ENCODE data around the gene ANGPTL2. TPM values are rescaled to one million over a fixed set of nuclear protein-coding genes. Genes with fewer than 3 reads are reported as not detected.
"Not testable (repeated sequence)": the region's sequence is repeated elsewhere in the genome, so short reads cannot be mapped to it uniquely, and the experiment has no call there.

Gene ANGPTL2
- not detected for total RNA-seq

GRCh38 chr9:127122176-127123063, at the start of gene ANGPTL2:
ANGPTL2 (minus strand) TSS chr9:127122635; CDS start chr9:127108731, 13,904 bp downstream.
- ATAC-seq (peak; percentile 49), DNase-seq (no peak)
- CTCF ChIA-PET: interaction anchor here (0.6 to 1.0 kb wide), 3 partner anchors 19 to 229 kb away, joined by 3 to 4 read pairs (median 3); no protein-coding TSS in a partner anchor
- Mint-ChIP-seq H3K4me3 (no peak within 1 kb of the TSS), H3K4me1 (ENCODE audit: low read depth) (peaks cover 16% of the 10 kb centered on the region), H3K36me3 (ENCODE audit: low read depth) (no peaks in the 10 kb centered on the region), H3K27me3 (ENCODE audit: low read depth) (peaks cover 58% of the 10 kb centered on the region), H3K9me3 (ENCODE audit: insufficient read depth) (no peaks in the 10 kb centered on the region), H3K27ac (no peak within 1 kb of the TSS)
- POLR2A ChIA-PET: no interaction called here

- H3K27ac Mint-ChIP-seq, POLR2A ChIA-PET, CTCF ChIA-PET: not testable (repeated sequence)
Measured at GRCh38 chr9:127171348-127171747, 48.9 kb upstream of the ANGPTL2 start.

GRCh38 chr9:127170652-127171051, 48.2 kb upstream of the ANGPTL2 start:
- DNase-seq: no peak
- peaks cover 4% of the 10 kb centered on the region for H3K4me1 Mint-ChIP-seq (ENCODE audit: low read depth)

More at GRCh38 chr9:127171348-127171747, 48.9 kb upstream of the ANGPTL2 start:
- not testable (repeated sequence) for H3K9me3 Mint-ChIP-seq (ENCODE audit: insufficient read depth); DNase-seq; ATAC-seq; H3K36me3 Mint-ChIP-seq (ENCODE audit: low read depth); H3K27me3 Mint-ChIP-seq (ENCODE audit: low read depth); H3K4me1 Mint-ChIP-seq (ENCODE audit: low read depth); H3K4me3 Mint-ChIP-seq

GRCh38 chr9:127170103-127170502, 47.7 kb upstream of the ANGPTL2 start:
- no peak for ATAC-seq
- ChIA-PET CTCF (interaction anchor here (1.5 kb wide), 1 partner anchor 205 kb away, joined by 4 read pairs; no protein-coding TSS in a partner anchor), POLR2A (no interaction called here)
- H3K36me3 Mint-ChIP-seq (ENCODE audit: low read depth): no peaks in the 10 kb centered on the region
- H3K4me1 Mint-ChIP-seq (ENCODE audit: low read depth): peaks cover 4% of the 10 kb centered on the region
- no peak overlapping the region for H3K4me3 Mint-ChIP-seq
- no peaks in the 10 kb centered on the region for H3K9me3 Mint-ChIP-seq (ENCODE audit: insufficient read depth)
- no peak for DNase-seq
- H3K27ac Mint-ChIP-seq: no peak overlapping the region
- no peaks in the 10 kb centered on the region for H3K27me3 Mint-ChIP-seq (ENCODE audit: low read depth)

More at GRCh38 chr9:127170652-127171051, 48.2 kb upstream of the ANGPTL2 start:
- no peaks in the 10 kb centered on the region for H3K27me3 Mint-ChIP-seq (ENCODE audit: low read depth)
- ChIA-PET CTCF (interaction anchor here (1.5 kb wide), 1 partner anchor 205 kb away, joined by 4 read pairs; no protein-coding TSS in a partner anchor), POLR2A (no interaction called here)
- H3K36me3 Mint-ChIP-seq (ENCODE audit: low read depth): no peaks in the 10 kb centered on the region
- ATAC-seq: no peak
- H3K27ac Mint-ChIP-seq: no peak overlapping the region
- H3K9me3 Mint-ChIP-seq (ENCODE audit: insufficient read depth): no peaks in the 10 kb centered on the region
- no peak overlapping the region for H3K4me3 Mint-ChIP-seq

GRCh38 chr9:127169575-127169883, 47.1 kb upstream of the ANGPTL2 start:
- Mint-ChIP-seq H3K27me3 (ENCODE audit: low read depth) (no peaks in the 10 kb centered on the region), H3K4me3 (no peak overlapping the region), H3K9me3 (ENCODE audit: insufficient read depth) (no peaks in the 10 kb centered on the region), H3K27ac (no peak overlapping the region), H3K4me1 (ENCODE audit: low read depth) (peaks cover 4% of the 10 kb centered on the region), H3K36me3 (ENCODE audit: low read depth) (no peaks in the 10 kb centered on the region)
- DNase-seq (no peak), ATAC-seq (no peak)
- CTCF ChIA-PET: interaction anchor here (1.5 kb wide), 1 partner anchor 204 kb away, joined by 4 read pairs; no protein-coding TSS in a partner anchor
- POLR2A ChIA-PET: no interaction called here

GRCh38 chr9:127168756-127169574, 46.5 kb upstream of the ANGPTL2 start:
- POLR2A ChIA-PET: interaction anchor here (0.6 to 1.3 kb wide), 2 partner anchors 12 to 105 kb away, joined by 3 read pairs; no protein-coding TSS in a partner anchor
- CTCF ChIA-PET: interaction anchor here (1.5 kb wide), 1 partner anchor 204 kb away, joined by 4 read pairs; no protein-coding TSS in a partner anchor
- DNase-seq: no peak
- no peak for ATAC-seq
- H3K27me3 Mint-ChIP-seq (ENCODE audit: low read depth): no peaks in the 10 kb centered on the region
- no peaks in the 10 kb centered on the region for H3K36me3 Mint-ChIP-seq (ENCODE audit: low read depth)
- no peaks in the 10 kb centered on the region for H3K9me3 Mint-ChIP-seq (ENCODE audit: insufficient read depth)
- no peak overlapping the region for H3K27ac Mint-ChIP-seq
- peaks cover 4% of the 10 kb centered on the region for H3K4me1 Mint-ChIP-seq (ENCODE audit: low read depth)
- H3K4me3 Mint-ChIP-seq: no peak overlapping the region

- Mint-ChIP-seq H3K4me3 (no peak overlapping the region), H3K27me3 (ENCODE audit: low read depth) (no peaks in the 10 kb centered on the region), H3K9me3 (ENCODE audit: insufficient read depth) (no peaks in the 10 kb centered on the region), H3K27ac (no peak overlapping the region), H3K4me1 (ENCODE audit: low read depth) (peaks cover 14% of the 10 kb centered on the region), H3K36me3 (ENCODE audit: low read depth) (no peaks in the 10 kb centered on the region)
- DNase-seq: no peak
- no peak for ATAC-seq
- ChIA-PET CTCF (no interaction called here), POLR2A (interaction anchor here (0.6 to 1.3 kb wide), 2 partner anchors 13 to 104 kb away, joined by 3 read pairs; no protein-coding TSS in a partner anchor)
Measured at GRCh38 chr9:127167560-127168326, 45.3 kb upstream of the ANGPTL2 start.

- DNase-seq: no peak
- H3K36me3 Mint-ChIP-seq (ENCODE audit: low read depth): no peaks in the 10 kb centered on the region
- POLR2A ChIA-PET: interaction anchor here (1.3 kb wide), 1 partner anchor 14 kb away, joined by 3 read pairs; no protein-coding TSS in a partner anchor
- no peak for ATAC-seq
- peaks cover 20% of the 10 kb centered on the region for H3K4me1 Mint-ChIP-seq (ENCODE audit: low read depth)
- H3K27me3 Mint-ChIP-seq (ENCODE audit: low read depth): no peaks in the 10 kb centered on the region
- CTCF ChIA-PET: no interaction called here
- no peak overlapping the region for H3K4me3 Mint-ChIP-seq
- H3K9me3 Mint-ChIP-seq (ENCODE audit: insufficient read depth): no peaks in the 10 kb centered on the region
- no peak overlapping the region for H3K27ac Mint-ChIP-seq
Measured at GRCh38 chr9:127166651-127167524, 44.5 kb upstream of the ANGPTL2 start.

GRCh38 chr9:127166111-127166510, 43.7 kb upstream of the ANGPTL2 start:
- Mint-ChIP-seq H3K27me3 (ENCODE audit: low read depth) (no peaks in the 10 kb centered on the region), H3K4me3 (no peak overlapping the region), H3K36me3 (ENCODE audit: low read depth) (no peaks in the 10 kb centered on the region), H3K27ac (no peak overlapping the region), H3K9me3 (ENCODE audit: insufficient read depth) (no peaks in the 10 kb centered on the region), H3K4me1 (ENCODE audit: low read depth) (peaks cover 20% of the 10 kb centered on the region)
- DNase-seq (no peak), ATAC-seq (no peak)
- POLR2A ChIA-PET: no interaction called here
- CTCF ChIA-PET: interaction anchor here (0.6 kb wide), 1 partner anchor 207 kb away, joined by 3 read pairs; no protein-coding TSS in a partner anchor

GRCh38 chr9:127165116-127165515, 42.7 kb upstream of the ANGPTL2 start:
- no peaks in the 10 kb centered on the region for H3K9me3 Mint-ChIP-seq (ENCODE audit: insufficient read depth)
- H3K4me1 Mint-ChIP-seq (ENCODE audit: low read depth): peaks cover 20% of the 10 kb centered on the region
- H3K36me3 Mint-ChIP-seq (ENCODE audit: low read depth): no peaks in the 10 kb centered on the region
- ChIA-PET POLR2A (interaction anchor here (0.5 kb wide), 1 partner anchor 330 kb away, joined by 3 read pairs; no protein-coding TSS in a partner anchor), CTCF (no interaction called here)
- no peak for ATAC-seq
- no peak overlapping the region for H3K4me3 Mint-ChIP-seq
- no peaks in the 10 kb centered on the region for H3K27me3 Mint-ChIP-seq (ENCODE audit: low read depth)
- H3K27ac Mint-ChIP-seq: no peak overlapping the region
- DNase-seq: no peak
